HL-60/S4 (cell line): ENCODE measurements around the gene CPAMD8.

Source experiments
- in situ Hi-C: fragments of 300-500 bp; cut with MboI; formaldehyde crosslinking; loops from 2 replicates; pipeline ENCODE4 v1.14.3; 2022; ENCODE audit warnings: low sequenced_read_pairs

CPAMD8 gene

DNA sequence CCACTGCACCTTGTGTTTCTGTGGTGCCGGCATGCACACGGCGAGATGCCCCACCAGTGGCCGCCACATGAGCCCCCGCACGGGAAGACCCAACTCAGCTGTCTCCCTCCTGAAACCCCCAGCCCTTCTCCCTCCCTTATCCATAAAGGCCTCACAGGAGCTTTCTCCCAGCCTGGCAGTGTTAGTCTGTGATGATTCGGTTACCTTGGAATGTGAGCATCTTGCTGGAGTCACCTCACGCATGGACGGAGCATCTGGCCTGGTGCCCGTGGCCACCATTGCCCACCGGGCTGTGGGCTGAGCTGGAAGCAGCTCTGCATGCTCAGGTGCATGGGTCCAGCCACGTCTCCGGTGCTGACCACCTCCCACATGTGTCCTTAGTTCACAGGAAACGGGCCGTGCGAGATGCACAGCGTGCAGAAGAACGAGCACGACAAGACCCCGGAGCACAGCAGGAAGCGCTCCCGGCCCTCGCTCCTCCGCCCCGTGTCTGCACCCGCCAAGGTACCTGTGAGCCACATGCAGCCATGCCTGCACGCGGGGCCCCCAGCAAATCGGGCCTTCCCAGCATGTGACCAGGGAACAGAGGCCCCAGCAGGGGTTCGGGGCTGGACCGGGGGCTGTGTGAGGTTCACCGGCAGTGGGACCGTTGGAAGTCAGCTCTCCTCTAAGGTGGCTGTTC lies 175.4 kb downstream of the CPAMD8 start:
- in situ Hi-C loops, result no loop called here

DNA sequence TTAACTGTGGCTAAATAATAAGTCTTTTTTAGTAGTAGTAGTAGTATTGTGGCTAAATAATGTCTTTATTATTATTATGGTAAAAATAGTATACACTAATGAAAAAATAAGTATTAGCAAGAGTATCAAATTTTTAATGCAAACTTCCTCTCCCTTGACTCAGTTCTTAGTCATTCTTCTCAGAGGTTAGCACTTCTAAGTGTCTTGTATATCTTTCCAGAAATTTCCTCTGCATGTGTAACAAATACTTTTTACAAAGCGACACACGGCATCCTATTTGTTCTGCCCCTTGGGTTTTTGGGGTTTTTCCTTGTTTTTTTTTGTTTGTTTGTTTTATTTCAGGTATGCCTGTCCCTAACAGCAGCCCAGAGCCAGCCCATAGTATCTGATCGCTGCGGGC lies 176.5 kb downstream of the CPAMD8 start:
- in situ Hi-C loops, result no loop called here

DNA sequence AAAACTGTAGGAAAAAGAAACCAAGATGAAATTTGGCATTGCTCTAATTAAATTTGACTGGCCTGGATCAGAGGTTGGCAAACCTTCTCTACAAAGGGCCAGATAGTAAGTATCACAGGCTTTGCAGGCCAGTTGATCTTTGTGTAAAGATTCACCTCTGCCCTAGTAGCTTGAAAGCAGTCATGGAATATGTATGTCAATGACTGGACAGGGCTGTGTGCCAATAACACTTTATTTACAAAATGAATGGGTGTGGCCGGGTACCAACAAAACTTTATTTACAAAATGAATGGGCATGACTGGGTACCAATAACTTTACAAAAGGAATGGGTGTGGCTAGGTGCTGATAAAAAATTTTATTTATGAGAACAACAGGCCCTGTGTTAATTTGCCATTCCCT lies 177.4 kb downstream of the CPAMD8 start:
- in situ Hi-C loops, result no loop called here

DNA sequence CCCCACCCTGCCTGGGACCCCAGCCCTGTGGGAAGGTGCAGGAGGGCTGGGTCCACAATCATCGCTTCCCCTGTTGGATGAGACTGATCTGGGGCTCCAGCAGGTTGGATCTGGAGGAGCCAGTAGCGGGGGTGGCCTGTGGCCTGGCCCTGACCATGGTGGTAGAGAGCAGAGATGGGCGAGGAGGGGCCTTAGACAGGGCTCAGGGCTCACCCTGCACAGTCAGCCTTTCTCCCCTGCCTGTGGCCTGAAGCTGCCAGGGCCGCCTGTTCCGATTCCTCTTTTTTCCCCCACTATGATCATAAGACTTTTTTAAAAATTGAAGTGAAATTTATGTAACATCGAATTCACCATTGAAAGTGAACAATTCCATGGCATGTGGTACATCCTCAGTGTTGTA lies 179.2 kb downstream of the CPAMD8 start:
- in situ Hi-C loops, result no loop called here

DNA sequence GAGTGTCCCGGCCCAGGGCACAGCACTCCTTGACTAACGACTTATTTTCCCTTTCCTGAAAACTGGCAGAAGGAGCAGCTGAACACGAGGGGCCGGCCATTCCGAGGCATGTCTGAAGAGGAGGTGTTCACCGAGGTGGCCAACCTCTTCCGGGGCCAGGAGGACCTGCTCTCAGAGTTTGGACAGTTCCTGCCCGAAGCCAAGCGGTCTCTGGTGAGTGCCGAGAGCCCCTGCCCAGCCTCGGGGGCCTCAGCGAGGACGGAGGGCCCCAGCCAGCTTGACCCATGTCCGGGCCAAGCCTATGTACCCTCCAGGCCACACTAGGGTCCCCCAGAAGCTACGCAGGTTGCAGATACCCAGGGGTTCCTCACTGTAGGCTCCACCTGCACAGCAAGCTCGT lies 179.7 kb downstream of the CPAMD8 start:
- in situ Hi-C loops, result no loop called here
